HG03442 (cell line): ENCODE data around the gene TCF7L2.

Experiments
- ATAC-seq: cut with Tn5 transposase; IDR thresholded peaks from one replicate; pipeline ENCODE4 v1.9.1; 2021; ENCODE audit warnings: mild to moderate bottlenecking, moderate library complexity; ENCODE audit not compliant: unreplicated experiment

Gene TCF7L2

DNA sequence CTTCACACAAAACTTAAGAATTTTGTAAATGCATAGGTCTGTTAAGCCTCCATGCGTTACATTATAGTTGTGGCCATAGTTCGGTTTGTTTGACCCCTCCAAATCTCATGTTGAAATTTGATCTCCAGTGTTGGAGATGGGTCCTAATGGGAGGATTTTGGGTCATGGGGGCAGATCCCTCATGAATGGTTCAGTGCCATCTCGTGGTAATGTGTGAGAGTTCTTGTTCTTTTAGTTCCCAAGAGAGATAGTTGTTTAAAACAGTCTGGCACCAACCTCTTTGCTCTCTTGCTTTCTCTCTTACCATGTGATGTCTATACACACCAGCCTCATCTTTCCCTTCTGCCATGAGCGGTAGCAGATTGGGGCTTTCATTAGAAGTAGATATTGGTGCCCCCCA is 264.3 kb downstream of the TCF7L2 start:
- no peak for ATAC-seq

DNA sequence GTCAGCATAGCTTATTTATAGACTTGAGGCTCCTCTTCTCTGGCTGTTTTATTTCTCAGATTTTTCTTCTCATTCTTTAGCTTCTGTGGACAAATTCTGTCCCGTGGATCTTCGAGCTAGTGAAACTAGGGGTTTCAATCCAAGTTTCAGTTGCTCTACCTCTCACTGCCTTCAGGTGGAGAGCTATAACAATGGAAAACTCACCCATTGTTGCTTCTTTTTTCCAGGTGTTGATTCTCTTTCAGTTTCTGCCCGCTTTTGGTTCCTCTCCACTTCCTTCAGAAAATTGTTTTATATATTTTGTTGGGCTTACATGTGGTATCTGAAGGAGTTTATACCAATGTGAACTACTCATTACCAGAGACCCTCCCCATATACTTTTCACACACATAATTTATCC is 266.1 kb downstream of the TCF7L2 start:
- ATAC-seq = no peak
